Fibroblast of lung (primary cell): ENCODE measurements around the gene ZNF646. TPM values are rescaled to one million over a fixed set of nuclear protein-coding genes. Genes with fewer than 3 reads are reported as not detected.

Experiments
- DNase-seq, 2 donors: peaks; one replicate each; pipeline versions ENCODE4 v3.0.0 to v3.0.0-alpha.2; 2010; ENCODE audit warnings: low read depth in 2 of 2
- H2AFZ ChIP-seq: 2 replicates; pipeline ENCODE4 v1.5.1; 2012; ENCODE audit warnings: low read length, control low read depth, inconsistent platforms
- H3K27ac ChIP-seq: 2 replicates; pipeline ENCODE4 v1.5.1; 2011; ENCODE audit warnings: low read length, control low read depth; ENCODE audit not compliant: insufficient read depth
- H3K27me3 ChIP-seq: 2 replicates; pipeline ENCODE4 v1.5.1; 2011; ENCODE audit warnings: mild to moderate bottlenecking, low read length; ENCODE audit not compliant: control insufficient read depth, insufficient read depth
- H3K36me3 ChIP-seq: 2 replicates; pipeline ENCODE4 v1.5.1; 2011; ENCODE audit warnings: low read length; ENCODE audit not compliant: control insufficient read depth, insufficient read depth
- H3K4me1 ChIP-seq: 2 replicates; pipeline ENCODE4 v1.5.1; 2011; ENCODE audit warnings: low read length; ENCODE audit not compliant: control insufficient read depth, insufficient read depth; ENCODE audit errors: extremely low read depth
- H3K4me2 ChIP-seq: 2 replicates; pipeline ENCODE4 v1.5.1; 2011; ENCODE audit warnings: low read length, control low read depth; ENCODE audit not compliant: insufficient read depth; ENCODE audit errors: extremely low read depth
- H3K4me3 ChIP-seq, 4 experiments: fragments of 200-600 bp in 1 of 4; sonication (generic) in 1 of 4; replicated peaks in 1 of 4; 2 replicates each; pipeline ENCODE4 v1.5.1; 2011 to 2016; ENCODE audit warnings: low read length in 4 of 4, low read depth in 3 of 4, mild to moderate bottlenecking in 3 of 4, control low read depth in 2 of 4, inconsistent platforms in 1 of 4, mixed read lengths in 1 of 4; ENCODE audit not compliant: insufficient read depth in 1 of 4; ENCODE audit errors: control extremely low read depth in 1 of 4
- H3K79me2 ChIP-seq: 2 replicates; pipeline ENCODE4 v1.5.1; 2012; ENCODE audit warnings: mild to moderate bottlenecking, low read length, inconsistent platforms; ENCODE audit not compliant: control insufficient read depth, insufficient read depth
- H3K9ac ChIP-seq: 2 replicates; pipeline ENCODE4 v1.5.1; 2011; ENCODE audit warnings: mild to moderate bottlenecking, low read length, control low read depth; ENCODE audit not compliant: insufficient read depth
- H3K9me3 ChIP-seq: 2 replicates; pipeline ENCODE4 v1.5.1; 2012; ENCODE audit warnings: low read depth, low read length; ENCODE audit not compliant: control insufficient read depth, insufficient read depth
- H4K20me1 ChIP-seq: 2 replicates; pipeline ENCODE4 v1.5.1; 2011; ENCODE audit warnings: low read length; ENCODE audit not compliant: control insufficient read depth, insufficient read depth; ENCODE audit errors: extremely low read depth
- CTCF ChIP-seq, 2 donors: IDR thresholded peaks in 1 of 2; conservative IDR thresholded peaks in 1 of 2; 1 replicate in 1 of 2; 2 replicates in 1 of 2; pipeline ENCODE4 v1.5.1; 2011 to 2012; ENCODE audit warnings: low read length in 2 of 2, control low read depth in 1 of 2, inconsistent platforms in 1 of 2, low read depth in 1 of 2, mild to moderate bottlenecking in 1 of 2
- EZH2 ChIP-seq: IDR thresholded peaks from 2 replicates; pipeline ENCODE4 v1.5.1; 2012; ENCODE audit warnings: low read length, control low read depth, mild to moderate bottlenecking; ENCODE audit errors: missing control alignments
- polyA plus RNA-seq, 2 donors: library from polyadenylated mRNA; depleted of rRNA in 1 of 2; stranded (reverse) in 1 of 2; unstranded in 1 of 2; fragments of >200 nt; gene quantifications; 2 replicates each; pipeline ENCODE4 v1.2.1, GENCODE V29; 2011 to 2012; ENCODE audit warnings: missing spikeins in 1 of 2
- total RNA-seq: library from RNA; depleted of rRNA; stranded (reverse); fragments of >200 nt; gene quantifications from 2 replicates; pipeline ENCODE4 v1.2.1, GENCODE V29; 2014

Gene ZNF646
- total and polyA plus RNA-seq, 2 donors (not counting 1 experiment from before 2014, with no cell fraction given) = 2.6 to 13.2 TPM

- Histone ChIP-seq H3K4me1 (no peaks in the 10 kb centered on the region), H3K79me2 (no peaks in the 10 kb centered on the region), H3K27me3 (no peaks in the 10 kb centered on the region), H3K9ac (no peak overlapping the region), H4K20me1 (no peaks in the 10 kb centered on the region), H3K4me2 (no peak overlapping the region), H3K27ac (no peak overlapping the region), H3K4me3 (no peak overlapping the region), H2AFZ (no peak overlapping the region), H3K9me3 (no peaks in the 10 kb centered on the region), H3K36me3 (peaks cover 17% of the 10 kb centered on the region)
- TF ChIP-seq EZH2 = no peak
- no peak for TF ChIP-seq CTCF (conservative IDR thresholded peaks at IDR 0.05 in 1 of 2, IDR thresholded peaks at IDR 0.05 in 1 of 2; ENCODE audit: low read depth in 1 of 2, low read length in 2 of 2)
- DNase-seq = peak in 1 of 2 donors; percentile 23
These were observed 30.9 kb upstream of the ZNF646 start for GRCh38 chr16:31043352-31043751.

DNA sequence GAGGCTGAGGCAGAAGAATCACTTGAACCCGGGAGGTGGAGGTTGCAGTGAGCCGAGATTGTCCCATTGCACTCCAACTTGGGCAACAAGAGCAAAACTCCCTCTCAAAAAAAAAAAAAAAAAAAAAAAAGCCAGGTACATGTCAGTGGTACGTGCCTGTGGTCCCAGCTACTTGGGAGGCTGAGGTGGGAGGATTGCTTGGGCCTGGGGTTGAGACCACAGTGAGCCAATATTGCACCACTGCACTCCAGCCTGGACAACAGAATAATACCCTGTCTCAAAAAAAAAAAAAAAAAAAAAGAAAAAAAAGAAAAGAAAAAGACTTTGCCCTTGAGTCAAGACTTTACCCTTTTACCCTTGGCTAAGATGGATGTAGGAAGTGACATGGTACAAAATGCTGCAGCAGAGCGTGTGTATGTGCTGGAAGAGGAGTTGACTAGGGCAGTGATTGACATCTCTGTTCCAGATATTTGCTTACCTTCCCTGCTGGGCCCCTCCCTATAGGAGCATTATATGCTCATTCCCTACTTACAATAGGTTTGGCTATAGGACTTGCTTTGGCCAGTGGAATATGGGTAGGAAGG, 30.2 kb upstream of the ZNF646 start:
- TF ChIP-seq CTCF (conservative IDR thresholded peaks at IDR 0.05 in 1 of 2, IDR thresholded peaks at IDR 0.05 in 1 of 2; ENCODE audit: low read depth in 1 of 2, low read length in 2 of 2) = no peak
- TF ChIP-seq EZH2 = no peak
- Histone ChIP-seq H2AFZ (no peak overlapping the region), H3K9ac (no peak overlapping the region), H3K27me3 (no peaks in the 10 kb centered on the region), H3K79me2 (no peaks in the 10 kb centered on the region), H4K20me1 (no peaks in the 10 kb centered on the region), H3K4me1 (no peaks in the 10 kb centered on the region), H3K4me2 (no peak overlapping the region), H3K4me3 (no peak overlapping the region), H3K36me3 (peaks cover 15% of the 10 kb centered on the region), H3K9me3 (no peaks in the 10 kb centered on the region), H3K27ac (no peak overlapping the region)
- no peak for DNase-seq

DNA sequence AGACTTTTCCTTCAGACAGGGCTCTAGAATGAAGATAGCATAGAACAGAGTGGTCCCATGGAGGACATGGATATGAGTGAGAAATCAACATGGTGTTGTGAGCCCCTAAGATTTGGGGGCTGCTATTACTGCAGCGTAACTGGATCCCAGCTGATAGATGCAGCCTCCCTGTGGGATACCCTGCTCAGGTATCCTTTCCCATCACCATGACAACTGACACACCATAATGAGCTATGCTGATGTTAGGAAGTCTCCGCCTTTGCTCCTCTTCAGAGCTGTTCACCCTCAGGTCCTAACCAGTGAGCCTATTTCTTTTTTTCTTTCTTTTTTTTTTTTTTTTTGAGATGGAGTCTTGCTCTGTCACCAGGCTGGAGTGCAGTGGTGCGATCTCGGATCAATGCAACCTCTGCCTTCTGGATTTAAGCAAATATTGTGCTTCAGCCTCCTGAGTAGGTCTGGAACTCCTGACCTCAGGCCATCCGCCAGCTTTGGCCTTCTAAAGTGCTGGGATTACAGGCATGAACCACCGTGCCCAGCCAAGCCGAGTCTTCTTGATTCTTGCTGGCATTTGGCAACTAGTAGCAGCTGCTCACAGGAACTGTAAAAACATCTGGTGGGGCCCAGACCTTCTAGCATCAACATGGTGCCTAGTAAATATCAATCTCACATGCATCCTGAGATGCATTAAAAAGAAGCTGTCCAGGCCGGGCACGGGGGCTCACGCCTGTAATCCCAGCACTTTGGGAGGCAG, 23.8 kb upstream of the ZNF646 start:
- H3K79me2 ChIP-seq = no peaks in the 10 kb centered on the region

More for the DNA sequence above, 23.8 kb upstream of the ZNF646 start:
- Histone ChIP-seq H3K36me3 (no peaks in the 10 kb centered on the region), H3K9ac (no peak overlapping the region), H3K4me1 (peaks cover 7% of the 10 kb centered on the region), H4K20me1 (no peaks in the 10 kb centered on the region), H3K27me3 (no peaks in the 10 kb centered on the region), H3K4me3 (no peak overlapping the region), H3K9me3 (no peaks in the 10 kb centered on the region), H3K4me2 (no peak overlapping the region), H2AFZ (no peak overlapping the region), H3K27ac (no peak overlapping the region)
- no peak for TF ChIP-seq EZH2
- no peak for TF ChIP-seq CTCF (conservative IDR thresholded peaks at IDR 0.05 in 1 of 2, IDR thresholded peaks at IDR 0.05 in 1 of 2; ENCODE audit: low read depth in 1 of 2, low read length in 2 of 2)
- DNase-seq = peak in 1 of 2 donors; percentile 14
